ENCODE data around the gene ID4. TPM values are rescaled to one million over a fixed set of nuclear protein-coding genes. Genes with fewer than 3 reads are reported as not detected.

ID4 gene
- total and polyA plus RNA-seq, 2 of the 8 experiments (the other 6 are each of a cell fraction or from before 2014, with no cell fraction given) = 2.0 to 8.3 TPM

GRCh38 chr6:19811397-19812079 lies 25.6 kb upstream of the ID4 start:
- no peak overlapping the region for H3K18ac ChIP-seq (ENCODE audit: extremely low read depth, low read length)
- H4K8ac ChIP-seq (ENCODE audit: extremely low read depth, insufficient read depth, low read length) = no peak overlapping the region
- no peak overlapping the region for H3K4me2 ChIP-seq (ENCODE audit: insufficient read depth in 1 of 2, low read depth in 2 of 2, low read length in 2 of 2)
- H3K79me2 ChIP-seq (ENCODE audit: control insufficient read depth in 1 of 2, insufficient read depth in 2 of 2, low read length in 2 of 2) = no peaks in the 10 kb centered on the region
- H3K4ac ChIP-seq (replicated peaks; ENCODE audit: insufficient read length, low read depth, low read length) = no peak overlapping the region
- no peak overlapping the region for H4K91ac ChIP-seq (replicated peaks; ENCODE audit: insufficient read length, low read length)
- no peak overlapping the region for H2AFZ ChIP-seq (ENCODE audit: low read length)
- peaks cover 0 to 7% of the 10 kb centered on the region in 2 experiments; a peak in 1 of 4 replicates for H3K9me3 ChIP-seq (ENCODE audit: insufficient read depth in 2 of 2, low read depth in 1 of 2, low read length in 1 of 2)
- no peak overlapping the region for H2BK5ac ChIP-seq (ENCODE audit: low read depth, low read length)
- no peak overlapping the region for H3K27ac ChIP-seq (ENCODE audit: low read depth, low read length)
- H4K20me1 ChIP-seq (replicated peaks in 1 of 2; ENCODE audit: control insufficient read depth in 1 of 2, insufficient read depth in 2 of 2, low read length in 2 of 2) = no peaks in the 10 kb centered on the region
- H3K14ac ChIP-seq (ENCODE audit: insufficient read length) = no peak overlapping the region
- no peak overlapping the region for H2BK15ac ChIP-seq (ENCODE audit: low read length)
- ChIA-PET CTCF (ENCODE audit: partially characterized antibody) (interaction anchor here (0.9 kb wide), 1 partner anchor 14 kb away, joined by 4 read pairs; no protein-coding TSS in a partner anchor), POLR2A (ENCODE audit: partially characterized antibody) (interaction anchor here (0.7 kb wide), 2 partner anchors 23 to 245 kb away, joined by 3 to 4 read pairs; no protein-coding TSS in a partner anchor)
- H3K27me3 ChIP-seq (replicated peaks in 1 of 4; ENCODE audit: control insufficient read depth in 3 of 4, extremely low read depth in 1 of 4, insufficient read depth in 3 of 4, low read length in 3 of 4) = no peaks in the 10 kb centered on the region
- WGBS, 2 experiments (ENCODE audit: extremely low coverage in 1 of 2, insufficient coverage in 1 of 2, insufficient read length in 1 of 2, insufficient replicate concordance in 2 of 2, low coverage in 1 of 2, low lambda C conversion rate in 2 of 2, missing lambda C conversion rate in 1 of 2) = 79% methylated on average over 11 of the region's 11 CpGs; no CpG with 5 or more reads in 1 of the 2 experiments
- FAIRE-seq = no peak
- no peak overlapping the region for H3K9ac ChIP-seq (replicated peaks in 1 of 4; ENCODE audit: extremely low read depth in 1 of 4, low read depth in 3 of 4, low read length in 3 of 4)
- no peak overlapping the region for H2AK5ac ChIP-seq (ENCODE audit: low read depth, low read length)
- no peaks in the 10 kb centered on the region; a peak in 1 of 7 replicates for H3K4me1 ChIP-seq (replicated peaks in 1 of 4; ENCODE audit: control insufficient read depth in 3 of 4, insufficient read depth in 4 of 4, low read length in 3 of 4)
- no peak overlapping the region for H4K5ac ChIP-seq (ENCODE audit: insufficient read length, low read depth, low read length)
- H3K4me3 ChIP-seq (ENCODE audit: extremely low read depth in 1 of 4, insufficient read depth in 2 of 4, low read depth in 3 of 4, low read length in 4 of 4) = no peak overlapping the region
- no peak overlapping the region for H2BK12ac ChIP-seq (ENCODE audit: low read depth, low read length)
- H3K79me1 ChIP-seq (ENCODE audit: low read depth, low read length) = no peaks in the 10 kb centered on the region
- H3K36me3 ChIP-seq (ENCODE audit: control insufficient read depth in 2 of 4, insufficient read depth in 4 of 4, low read length in 3 of 4) = no peaks in the 10 kb centered on the region
- no peak overlapping the region for H3K23ac ChIP-seq (ENCODE audit: insufficient read length)
- H2BK120ac ChIP-seq (replicated peaks; ENCODE audit: low read depth, low read length) = no peak overlapping the region
- H3K56ac ChIP-seq (replicated peaks; ENCODE audit: insufficient read length, low read depth, low read length) = no peak overlapping the region
- no peak for DNase-seq (ENCODE audit: low read depth in 1 of 2, low spot score in 2 of 2)
- H2BK20ac ChIP-seq (ENCODE audit: low read length) = no peak overlapping the region
- H3K23me2 ChIP-seq (ENCODE audit: low read depth, low read length) = no peaks in the 10 kb centered on the region
- TF ChIP-seq RAD21 (IDR thresholded peaks at IDR 0.05 in 1 of 2, conservative IDR thresholded peaks at IDR 0.05 in 1 of 2; ENCODE audit: low read depth in 2 of 2, low read length in 2 of 2) (no peak), HDAC6 (IDR thresholded peaks at IDR 0.05; ENCODE audit: low read depth, low read length) (no peak), JUN (IDR thresholded peaks at IDR 0.05; ENCODE audit: low read depth, low read length) (no peak), TCF12 (IDR thresholded peaks at IDR 0.05; ENCODE audit: low read depth, low read length) (no peak), USF2 (IDR thresholded peaks at IDR 0.05; ENCODE audit: low read length) (no peak), JUND (IDR thresholded peaks at IDR 0.05; ENCODE audit: low read length) (no peak), YY1 (IDR thresholded peaks at IDR 0.05; ENCODE audit: low read depth, low read length) (no peak), POLR2AphosphoS5 (IDR thresholded peaks at IDR 0.05; ENCODE audit: low read depth, low read length) (no peak), GABPA (IDR thresholded peaks at IDR 0.05; ENCODE audit: borderline replicate concordance, insufficient read depth, low read length) (no peak), TAF1 (IDR thresholded peaks at IDR 0.05; ENCODE audit: low read depth, low read length) (no peak), GTF2F1 (IDR thresholded peaks at IDR 0.05; ENCODE audit: borderline replicate concordance, low read depth, low read length) (no peak), CHD1 (IDR thresholded peaks at IDR 0.05; ENCODE audit: low read depth, low read length) (no peak), MAFK (IDR thresholded peaks at IDR 0.05; ENCODE audit: low read depth, low read length) (no peak)

All from H1 (cell line).